Stimulated activated CD8-positive, alpha-beta memory T cell treated with anti-CD3 and anti-CD28 coated beads, Interleukin-2, amount 100 ng/mL, for 48 hours (primary cell): ENCODE results near the gene SLC35G3.
"Not testable (repeated sequence)": the region's sequence is repeated elsewhere in the genome, so short reads cannot be mapped to it uniquely, and the experiment has no call there.

Experiments used
- DNase-seq, 2 donors: peaks; one replicate each; pipeline ENCODE4 v3.0.0-alpha.2; 2020; ENCODE audit warnings: low read depth in 2 of 2

The SLC35G3 gene

GRCh38 chr17:35164716-35165115, 29.5 kb downstream of the SLC35G3 start:
- DNase-seq, result no peak

GRCh38 chr17:35163886-35164285, 30.3 kb downstream of the SLC35G3 start:
- no peak for DNase-seq

- no peak for DNase-seq
These were observed 31.4 kb downstream of the SLC35G3 start for GRCh38 chr17:35162755-35163154.

- no peak for DNase-seq
These were observed 32.9 kb downstream of the SLC35G3 start for GRCh38 chr17:35161281-35161761.

- DNase-seq, result no peak
These were observed 33.6 kb downstream of the SLC35G3 start for GRCh38 chr17:35160354-35161201.

- DNase-seq, result no peak
These were observed 34.3 kb downstream of the SLC35G3 start for GRCh38 chr17:35159940-35160339.

GRCh38 chr17:35155246-35155645, 38.9 kb downstream of the SLC35G3 start:
- no peak for DNase-seq

- DNase-seq, result no peak
These were observed 39.7 kb downstream of the SLC35G3 start for GRCh38 chr17:35154196-35155165.

GRCh38 chr17:35152421-35153140, 41.6 kb downstream of the SLC35G3 start:
- DNase-seq, result no peak

GRCh38 chr17:35151080-35151479, 43.1 kb downstream of the SLC35G3 start:
- DNase-seq, result not testable (repeated sequence)

GRCh38 chr17:35149941-35150340, 44.3 kb downstream of the SLC35G3 start:
- no peak for DNase-seq

- DNase-seq, result no peak
These were observed 46.0 kb downstream of the SLC35G3 start for GRCh38 chr17:35148144-35148543.

GRCh38 chr17:35147375-35147905, 46.8 kb downstream of the SLC35G3 start, which contains the start of gene UNC45B:
UNC45B (plus strand) TSS chr17:35147817; CDS start chr17:35148264, 447 bp downstream.
- DNase-seq, result no peak

GRCh38 chr17:35146214-35146833, 47.9 kb downstream of the SLC35G3 start:
- no peak for DNase-seq

GRCh38 chr17:35144840-35145239, 49.4 kb downstream of the SLC35G3 start:
- no peak for DNase-seq
